Peyer's patch (tissue), 4 donors: Measurements from ENCODE around the gene UCP3.

Experiments used
- POLR2A ChIP-seq, 2 donors: fragments of 450-650 bp; IDR thresholded peaks; one replicate each; pipeline ENCODE4 v1.5.1; 2017; ENCODE audit warnings: antibody characterized with exemption in 2 of 2, mild to moderate bottlenecking in 2 of 2, moderate library complexity in 2 of 2
- TF ChIP-seq, protein P1 (sequence below), 6 experiments: fragments of 450-650 bp in 4 of 6; fragments of 200-600 bp in 2 of 6; sonication (generic) in 1 of 6; IDR thresholded peaks; one replicate each; pipeline ENCODE4 v1.5.1; 2017 to 2019; ENCODE audit warnings: antibody characterized with exemption in 6 of 6, mild to moderate bottlenecking in 3 of 6, moderate library complexity in 1 of 6

DNA sequence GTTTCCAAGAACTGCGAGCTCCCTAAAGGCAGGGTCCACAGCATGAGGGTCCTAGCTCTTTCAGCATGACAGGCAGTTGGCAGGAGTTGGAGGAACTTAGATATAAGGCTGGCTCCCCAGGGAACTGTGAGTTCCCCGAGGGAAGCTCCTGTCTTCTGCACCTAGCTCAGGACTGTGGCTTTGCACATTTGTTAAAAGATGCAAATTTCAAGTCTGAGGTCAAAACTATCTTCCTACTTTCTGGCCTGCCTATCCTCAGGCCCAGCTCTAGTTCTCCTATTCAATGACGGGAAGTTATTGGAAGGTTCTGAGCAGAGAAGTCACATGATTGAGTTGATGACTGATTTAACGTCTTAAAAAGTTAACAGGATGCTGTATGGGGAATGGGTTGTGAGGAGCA is 11.7 kb upstream of the UCP3 start:
- TF ChIP-seq, protein P1, sequence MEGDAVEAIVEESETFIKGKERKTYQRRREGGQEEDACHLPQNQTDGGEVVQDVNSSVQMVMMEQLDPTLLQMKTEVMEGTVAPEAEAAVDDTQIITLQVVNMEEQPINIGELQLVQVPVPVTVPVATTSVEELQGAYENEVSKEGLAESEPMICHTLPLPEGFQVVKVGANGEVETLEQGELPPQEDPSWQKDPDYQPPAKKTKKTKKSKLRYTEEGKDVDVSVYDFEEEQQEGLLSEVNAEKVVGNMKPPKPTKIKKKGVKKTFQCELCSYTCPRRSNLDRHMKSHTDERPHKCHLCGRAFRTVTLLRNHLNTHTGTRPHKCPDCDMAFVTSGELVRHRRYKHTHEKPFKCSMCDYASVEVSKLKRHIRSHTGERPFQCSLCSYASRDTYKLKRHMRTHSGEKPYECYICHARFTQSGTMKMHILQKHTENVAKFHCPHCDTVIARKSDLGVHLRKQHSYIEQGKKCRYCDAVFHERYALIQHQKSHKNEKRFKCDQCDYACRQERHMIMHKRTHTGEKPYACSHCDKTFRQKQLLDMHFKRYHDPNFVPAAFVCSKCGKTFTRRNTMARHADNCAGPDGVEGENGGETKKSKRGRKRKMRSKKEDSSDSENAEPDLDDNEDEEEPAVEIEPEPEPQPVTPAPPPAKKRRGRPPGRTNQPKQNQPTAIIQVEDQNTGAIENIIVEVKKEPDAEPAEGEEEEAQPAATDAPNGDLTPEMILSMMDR (IDR thresholded peaks at IDR 0.05), result no peak
- TF ChIP-seq POLR2A (IDR thresholded peaks at IDR 0.05), result no peak
